Suprapubic skin (tissue), 4 donors: Measurements from ENCODE around the gene TUBB8B. TPM values are rescaled to one million over a fixed set of nuclear protein-coding genes. Genes with fewer than 3 reads are reported as not detected.
"Not testable (repeated sequence)": the region's sequence is repeated elsewhere in the genome, so short reads cannot be mapped to it uniquely, and the experiment has no call there.

Experiments
- DNase-seq, 2 donors: peaks; one replicate each; pipeline ENCODE4 v3.0.0-alpha.2; 2019; ENCODE audit warnings: low spot score in 2 of 2
- H3K27ac ChIP-seq: fragments of 200-600 bp; sonication (generic); one replicate; pipeline ENCODE4 v1.5.1; 2019
- H3K27me3 ChIP-seq: fragments of 200-600 bp; sonication (generic); one replicate; pipeline ENCODE4 v1.5.1; 2019
- H3K36me3 ChIP-seq: fragments of 200-600 bp; sonication (generic); one replicate; pipeline ENCODE4 v1.5.1; 2019
- H3K4me1 ChIP-seq: fragments of 200-600 bp; sonication (generic); one replicate; pipeline ENCODE4 v1.5.1; 2019
- H3K4me3 ChIP-seq: fragments of 200-600 bp; sonication (generic); one replicate; pipeline ENCODE4 v1.5.1; 2019; ENCODE audit warnings: mild to moderate bottlenecking
- H3K9me3 ChIP-seq: fragments of 200-600 bp; sonication (generic); one replicate; pipeline ENCODE4 v1.5.1; 2019
- WGBS: methylation state at CpG from one replicate; pipeline ENCODE4 v1.1.5; 2018; 5-methylcytosine and 5-hydroxymethylcytosine counted together
- total RNA-seq, 4 donors: library from RNA; depleted of rRNA; stranded (reverse); fragments of >200 nt; gene quantifications; one replicate each; pipeline ENCODE4 v1.1.0, GENCODE V29; 2016

TUBB8B gene
- total RNA-seq, 4 donors from 2014 or later = not detected

- H3K27me3 ChIP-seq, H3K27ac ChIP-seq, H3K36me3 ChIP-seq, H3K4me3 ChIP-seq, H3K9me3 ChIP-seq, H3K4me1 ChIP-seq, DNase-seq: not testable (repeated sequence)
- no CpG with 5 or more reads among the region's 6 CpGs for WGBS
Observed at GRCh38 chr18:80202-80601, 30.8 kb upstream of the TUBB8B start.

- not testable (repeated sequence) for H3K4me1 ChIP-seq, H3K27ac ChIP-seq, H3K36me3 ChIP-seq, H3K9me3 ChIP-seq, DNase-seq
- WGBS = 74% methylated on average over 57 of the region's 57 CpGs
- peak overlapping the region; percentile 26 for H3K4me3 ChIP-seq
- H3K27me3 ChIP-seq = peaks cover 19% of the 10 kb centered on the region
Observed at GRCh38 chr18:75525-76160, 26.2 kb upstream of the TUBB8B start.

DNA sequence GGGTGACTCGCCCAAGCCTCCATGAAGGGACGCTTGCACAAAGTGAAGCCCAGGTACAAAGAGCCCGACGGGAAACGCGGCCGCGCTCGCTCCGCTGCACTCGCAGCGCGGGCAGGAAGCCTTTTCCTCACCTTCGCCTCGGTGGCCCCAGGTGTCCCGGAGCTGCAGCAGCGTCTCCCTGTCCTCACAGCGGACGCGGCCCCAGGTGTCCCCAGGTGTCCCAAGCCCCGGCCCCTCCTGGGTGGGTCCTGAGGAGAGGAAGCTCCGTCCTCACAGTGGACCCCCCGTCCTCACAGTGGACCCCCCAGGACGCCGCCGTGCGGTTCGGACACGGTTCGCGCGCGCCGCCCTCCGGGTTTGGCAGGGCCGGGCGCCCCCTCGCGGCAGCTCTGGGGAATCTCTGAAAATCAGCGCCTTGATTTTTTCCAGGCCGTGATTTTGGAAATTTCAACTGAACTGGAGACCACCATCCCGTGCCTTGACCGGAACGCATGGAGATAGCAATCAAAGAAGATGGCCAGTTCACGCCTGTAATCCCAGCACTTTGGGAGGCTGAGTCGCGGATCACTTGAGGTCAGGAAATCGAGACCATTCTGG is 23.9 kb upstream of the TUBB8B start:
- H3K9me3 ChIP-seq, H3K27ac ChIP-seq, DNase-seq, H3K4me3 ChIP-seq, H3K36me3 ChIP-seq, H3K4me1 ChIP-seq: not testable (repeated sequence)
- 59% methylated on average over 18 of the region's 48 CpGs for WGBS
- peaks cover 19% of the 10 kb centered on the region for H3K27me3 ChIP-seq

GRCh38 chr18:67701-68100 is 18.3 kb upstream of the TUBB8B start:
- H3K4me1 ChIP-seq, H3K27me3 ChIP-seq, H3K4me3 ChIP-seq, H3K9me3 ChIP-seq, DNase-seq, H3K36me3 ChIP-seq, H3K27ac ChIP-seq: not testable (repeated sequence)
- WGBS = 70% methylated on average over 9 of the region's 9 CpGs

DNA sequence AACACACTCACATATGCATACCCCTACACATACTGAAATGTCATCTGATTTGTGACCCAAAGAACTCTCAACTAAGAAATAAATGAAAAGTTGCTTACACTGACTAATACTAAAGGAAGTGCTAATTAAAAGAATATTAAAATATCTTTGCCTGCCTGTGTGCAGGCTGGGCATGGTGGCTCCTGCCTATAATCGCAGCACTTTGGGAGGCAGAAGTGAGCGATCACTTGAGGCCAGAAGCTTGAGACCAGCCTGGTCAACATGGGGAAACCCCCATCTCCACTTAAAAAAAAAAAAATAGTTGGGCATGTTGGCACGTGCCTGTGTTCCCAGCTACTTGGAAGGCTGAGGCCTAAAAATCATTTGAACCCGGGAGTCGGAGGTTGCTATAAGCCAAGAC is 14.9 kb upstream of the TUBB8B start:
- H3K4me1 ChIP-seq, H3K9me3 ChIP-seq, DNase-seq, H3K4me3 ChIP-seq, H3K36me3 ChIP-seq, H3K27ac ChIP-seq, H3K27me3 ChIP-seq: not testable (repeated sequence)
- 86% methylated on average over 5 of the region's 5 CpGs for WGBS

DNA sequence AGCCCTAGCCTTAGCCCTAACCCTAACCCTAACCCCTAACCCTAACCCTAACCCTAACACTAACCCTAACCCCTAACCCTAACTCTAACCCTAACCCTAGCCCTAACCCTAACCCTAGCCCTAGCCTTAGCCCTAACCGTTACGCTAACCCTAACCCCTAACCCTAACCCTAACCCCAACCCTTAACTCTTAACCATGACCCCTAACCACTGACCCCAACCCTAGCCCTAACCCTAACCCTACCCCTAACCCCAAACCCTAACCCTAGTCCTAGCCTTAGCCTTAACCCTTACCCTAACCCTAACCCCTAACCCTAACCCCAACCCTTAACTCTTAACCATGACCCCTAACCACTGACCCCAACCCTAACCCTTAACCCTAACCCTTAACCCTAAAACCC is 14.2 kb upstream of the TUBB8B start:
- not testable (repeated sequence) for H3K4me1 ChIP-seq, DNase-seq, H3K4me3 ChIP-seq, H3K36me3 ChIP-seq, H3K27ac ChIP-seq, H3K9me3 ChIP-seq, H3K27me3 ChIP-seq
- 93% methylated on average over 2 of the region's 2 CpGs for WGBS

- H3K4me1 ChIP-seq, H3K9me3 ChIP-seq: not testable (repeated sequence)
- 85% methylated on average over 1 of the region's 1 CpG for WGBS
Observed at GRCh38 chr18:54388-54787, 5.0 kb upstream of the TUBB8B start.

DNA sequence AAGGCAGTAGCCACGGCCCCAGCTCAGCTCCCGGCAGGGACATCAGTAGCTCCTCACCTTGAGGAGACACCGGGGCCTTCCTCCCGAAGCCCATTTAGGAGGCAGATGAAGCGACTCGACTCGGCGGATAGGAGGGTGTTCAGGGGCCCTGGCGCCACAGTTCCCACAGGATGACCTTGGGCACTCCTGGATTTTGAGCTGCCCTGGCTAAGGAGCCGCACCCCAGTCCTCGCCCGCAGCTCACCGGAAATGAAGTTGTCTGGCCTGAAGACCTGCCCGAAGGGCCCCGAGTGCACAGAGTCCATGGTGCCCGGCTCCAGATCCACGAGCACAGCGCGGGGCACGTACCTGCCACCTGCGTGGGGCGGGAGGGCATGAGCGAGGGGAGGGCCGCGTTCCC is 719 bp downstream of the TUBB8B start:
- not testable (repeated sequence) for H3K9me3 ChIP-seq, DNase-seq, H3K4me1 ChIP-seq, H3K4me3 ChIP-seq, H3K27ac ChIP-seq, H3K27me3 ChIP-seq, H3K36me3 ChIP-seq
- WGBS = no CpG with 5 or more reads among the region's 25 CpGs

More at GRCh38 chr18:54388-54787, 5.0 kb upstream of the TUBB8B start:
- H3K27ac ChIP-seq, H3K27me3 ChIP-seq, H3K36me3 ChIP-seq, H3K4me3 ChIP-seq, DNase-seq: not testable (repeated sequence)

- not testable (repeated sequence) for H3K4me1 ChIP-seq, H3K36me3 ChIP-seq, H3K9me3 ChIP-seq, H3K27me3 ChIP-seq, H3K4me3 ChIP-seq, DNase-seq, H3K27ac ChIP-seq
- WGBS = no CpG with 5 or more reads among the region's 6 CpGs
Observed at GRCh38 chr18:13177-13576, 36.2 kb downstream of the TUBB8B start.

- DNase-seq, H3K27ac ChIP-seq, H3K27me3 ChIP-seq, H3K4me3 ChIP-seq, H3K4me1 ChIP-seq, H3K36me3 ChIP-seq, H3K9me3 ChIP-seq: not testable (repeated sequence)
- no CpG with 5 or more reads among the region's 9 CpGs for WGBS
Observed at GRCh38 chr18:12773-13172, 36.6 kb downstream of the TUBB8B start.

GRCh38 chr18:11383-12274 is 37.8 kb downstream of the TUBB8B start:
- H3K27me3 ChIP-seq, H3K4me3 ChIP-seq, H3K27ac ChIP-seq, H3K36me3 ChIP-seq, H3K9me3 ChIP-seq, H3K4me1 ChIP-seq, DNase-seq: not testable (repeated sequence)
- no CpG with 5 or more reads among the region's 65 CpGs for WGBS

- WGBS = 88% methylated on average over 59 of the region's 75 CpGs
- not testable (repeated sequence) for H3K4me1 ChIP-seq, H3K4me3 ChIP-seq, H3K9me3 ChIP-seq, H3K36me3 ChIP-seq, H3K27me3 ChIP-seq, H3K27ac ChIP-seq, DNase-seq
Observed at GRCh38 chr18:10624-11184, 38.7 kb downstream of the TUBB8B start.

DNA sequence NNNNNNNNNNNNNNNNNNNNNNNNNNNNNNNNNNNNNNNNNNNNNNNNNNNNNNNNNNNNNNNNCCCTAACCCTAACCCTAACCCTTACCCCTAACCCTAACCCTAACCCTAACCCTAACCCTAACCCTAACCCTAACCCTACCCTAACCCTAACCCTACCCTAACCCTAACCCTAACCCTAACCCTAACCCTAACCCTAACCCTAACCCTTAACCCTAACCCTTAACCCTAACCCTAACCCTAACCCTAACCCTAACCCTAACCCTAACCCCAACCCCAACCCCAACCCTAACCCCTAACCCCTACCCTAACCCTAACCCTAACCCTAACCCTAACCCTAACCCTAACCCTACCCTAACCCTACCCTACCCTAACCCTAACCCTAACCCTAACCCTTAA is 39.5 kb downstream of the TUBB8B start:
- H3K27me3 ChIP-seq, H3K36me3 ChIP-seq, H3K27ac ChIP-seq, H3K4me3 ChIP-seq, H3K9me3 ChIP-seq, H3K4me1 ChIP-seq, DNase-seq: not testable (repeated sequence)
